22Rv1 (cell line): Measurements from ENCODE around the gene ARMC5.
"Not testable (repeated sequence)": the region's sequence is repeated elsewhere in the genome, so short reads cannot be mapped to it uniquely, and the experiment has no call there.

Experiments
- CTCF ChIP-seq: fragments of 450-650 bp; IDR thresholded peaks from 2 replicates; pipeline ENCODE4 v1.5.1; 2017; ENCODE audit warnings: mild to moderate bottlenecking
- ZFX ChIP-seq: fragments of 450-650 bp; IDR thresholded peaks from 2 replicates; pipeline ENCODE4 v1.6.1; 2017; ENCODE audit warnings: antibody characterized with exemption, borderline replicate concordance

GRCh38 chr16:31503555-31503954 is 44.3 kb downstream of the ARMC5 start:
- TF ChIP-seq CTCF, ZFX: not testable (repeated sequence)
